NT2/D1 (cell line): ENCODE data around the gene CACNA1D.

ENCODE experiments used
- SUZ12 ChIP-seq: IDR thresholded peaks from 2 replicates; pipeline ENCODE4 v1.6.1; 2011; ENCODE audit not compliant: insufficient read length, insufficient read depth; ENCODE audit errors: extremely low read depth
- YY1 ChIP-seq: IDR thresholded peaks from 2 replicates; pipeline ENCODE4 v1.6.1; 2011; ENCODE audit not compliant: insufficient read length, insufficient read depth
- ZNF274 ChIP-seq: IDR thresholded peaks from 2 replicates; pipeline ENCODE4 v1.6.1; 2011; ENCODE audit warnings: mild to moderate bottlenecking, low read depth, low read length

DNA sequence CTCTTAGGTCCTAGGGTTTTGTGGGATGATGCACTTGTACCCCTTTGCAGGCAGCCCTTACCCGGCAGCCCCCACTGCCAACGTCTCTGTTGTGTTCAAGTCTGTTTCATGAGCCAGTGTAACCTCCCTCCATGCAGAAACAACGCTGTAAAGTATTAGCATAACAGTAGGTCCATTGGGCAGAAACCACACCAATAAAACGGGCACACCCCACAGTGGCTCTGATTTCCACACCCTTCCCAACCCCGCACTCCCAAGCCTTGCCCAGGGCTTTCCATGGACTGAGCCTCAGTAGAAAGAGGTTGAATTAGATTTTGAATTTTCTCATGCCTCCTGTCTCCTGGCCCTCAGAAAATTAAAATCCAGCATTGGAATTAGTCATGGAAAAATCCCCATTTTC lies 124.5 kb downstream of the CACNA1D start:
- TF ChIP-seq ZNF274: no peak
- TF ChIP-seq SUZ12: no peak
- no peak for TF ChIP-seq YY1
